HG02973 (cell line): ENCODE data around the gene ITFG2.

Source experiments
- ATAC-seq: cut with Tn5 transposase; IDR thresholded peaks from one replicate; pipeline ENCODE4 v1.9.1; 2021; ENCODE audit warnings: moderate library complexity; ENCODE audit not compliant: unreplicated experiment

Gene ITFG2

DNA sequence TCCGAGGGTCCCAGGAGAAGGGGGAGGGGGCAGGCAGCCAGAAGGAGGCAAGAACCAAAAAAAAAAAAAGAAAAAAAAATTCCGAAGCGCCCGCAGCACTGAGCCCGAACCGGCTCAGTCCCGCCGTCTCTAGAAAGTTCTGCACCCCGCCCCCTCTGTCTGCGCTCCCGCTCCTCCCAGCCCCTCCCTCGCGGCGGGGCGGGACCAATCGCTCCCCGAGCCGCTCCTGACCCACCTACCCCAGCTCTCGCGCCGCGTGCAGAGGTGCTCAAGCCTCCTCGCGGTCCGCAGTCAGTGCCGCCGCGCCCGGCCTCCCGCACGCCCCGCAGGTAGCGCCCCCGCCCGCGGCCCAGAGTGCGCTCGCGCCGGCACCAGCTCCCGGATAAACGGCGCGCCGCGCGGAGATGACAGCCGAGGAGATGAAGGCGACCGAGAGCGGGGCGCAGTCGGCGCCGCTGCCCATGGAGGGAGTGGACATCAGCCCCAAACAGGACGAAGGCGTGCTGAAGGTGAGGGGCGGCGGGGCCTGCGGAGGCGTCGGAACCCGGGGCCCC lies 17.7 kb upstream of the ITFG2 start, which contains the start of gene FKBP4:
Gene FKBP4 (plus strand): TSS at position 235 of the 554 bp plus-strand sequence. CDS start 170 bp downstream, at position 405.
- ATAC-seq: peak; percentile 66

DNA sequence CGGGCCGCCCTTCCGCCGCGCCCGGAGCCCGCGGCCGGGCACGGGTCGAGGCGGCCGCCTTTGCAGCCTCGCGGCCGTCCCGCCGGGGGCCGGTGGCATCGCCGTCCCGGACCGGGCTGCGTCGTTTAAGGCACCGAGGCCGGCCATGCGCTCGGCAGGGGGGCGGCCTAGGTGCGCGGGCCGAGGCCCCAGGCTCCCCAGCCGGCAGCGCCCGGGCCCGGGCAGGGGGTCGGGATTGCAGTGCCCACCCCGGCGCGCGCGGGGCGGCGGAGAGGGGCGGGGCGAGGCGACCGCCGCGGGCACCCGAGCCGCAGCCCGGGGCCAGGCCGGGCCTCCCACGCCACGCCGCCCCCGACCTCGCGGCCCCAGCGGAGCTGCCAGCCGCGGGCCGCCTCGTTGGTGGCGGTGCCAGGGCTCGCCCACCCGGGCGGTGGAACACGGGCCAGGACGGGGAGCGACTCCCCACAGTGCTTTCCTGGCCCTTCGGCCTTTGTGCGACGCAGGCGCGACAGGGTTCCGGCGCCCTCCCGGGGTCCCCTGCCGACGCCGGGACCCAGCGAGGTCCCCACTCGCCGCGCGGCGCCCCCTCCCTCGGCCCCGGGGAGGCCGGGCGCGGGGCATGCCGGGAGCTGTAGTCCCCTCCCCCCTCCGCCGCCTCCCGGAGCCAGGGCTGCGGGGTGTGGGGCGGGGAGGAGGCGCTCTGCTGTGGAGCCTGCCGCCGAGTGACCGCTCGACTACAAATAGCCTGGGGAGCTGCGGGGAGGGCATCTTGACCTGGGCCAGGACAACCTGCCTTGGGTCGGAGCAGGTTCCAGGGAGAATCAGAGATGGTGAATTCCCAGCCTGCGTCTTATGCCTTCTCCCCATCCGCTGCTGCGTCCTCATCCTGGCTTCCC lies 16.9 kb upstream of the ITFG2 start:
- ATAC-seq: peak; percentile 62

DNA sequence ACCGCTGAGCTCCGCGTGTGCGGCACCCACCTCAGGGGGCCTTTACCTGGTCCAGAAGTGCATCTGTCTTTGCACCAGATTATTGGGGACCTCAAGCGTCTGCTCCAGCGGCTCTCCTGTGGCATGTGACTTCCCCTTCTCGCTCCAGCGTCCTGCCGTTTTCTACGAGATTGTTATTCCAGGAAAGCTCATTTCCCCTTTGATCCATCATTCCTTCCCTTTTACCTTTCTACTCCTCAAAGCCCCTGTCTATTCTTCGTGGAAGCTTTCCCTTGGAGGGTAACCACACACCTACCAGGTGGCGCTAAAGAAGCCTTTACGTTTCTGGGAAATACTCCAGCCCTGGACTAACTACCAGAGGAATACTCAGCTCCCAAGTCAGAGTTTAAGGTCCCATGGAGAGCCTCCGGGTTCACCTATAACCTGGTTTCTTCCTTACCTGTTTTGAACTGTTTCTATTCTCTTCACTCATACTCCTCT lies 16.2 kb upstream of the ITFG2 start:
- ATAC-seq: no peak

DNA sequence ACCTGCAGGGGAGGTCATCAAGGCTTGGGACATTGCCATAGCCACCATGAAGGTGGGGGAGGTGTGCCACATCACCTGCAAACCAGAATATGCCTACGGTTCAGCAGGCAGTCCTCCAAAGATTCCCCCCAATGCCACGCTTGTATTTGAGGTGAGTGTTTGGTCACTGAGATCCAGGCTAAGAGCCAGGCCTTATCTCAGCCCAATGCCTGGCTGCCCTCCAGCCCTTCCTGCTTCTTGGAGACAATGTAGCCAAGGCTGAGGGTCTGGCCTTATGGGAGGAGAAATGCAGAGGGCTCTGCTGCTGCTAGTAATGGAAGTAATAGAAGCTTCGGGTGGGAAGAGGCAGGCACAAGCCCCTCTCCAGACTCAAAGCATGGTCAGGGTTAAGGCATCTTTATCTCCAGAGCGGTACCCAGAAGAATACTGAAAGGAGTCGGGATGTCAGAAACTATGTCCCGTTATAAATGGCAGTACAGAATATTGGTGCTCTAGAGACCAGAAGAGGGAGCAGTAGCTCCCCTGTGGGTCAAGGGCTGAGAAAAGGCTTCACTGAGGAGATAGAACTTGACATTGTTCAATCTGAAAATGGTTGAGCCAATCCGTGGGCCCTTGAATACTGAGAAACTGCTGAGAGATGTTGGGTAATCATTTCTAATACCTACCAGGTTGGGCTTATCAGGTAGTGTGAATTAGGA lies 14.6 kb upstream of the ITFG2 start:
- no peak for ATAC-seq

DNA sequence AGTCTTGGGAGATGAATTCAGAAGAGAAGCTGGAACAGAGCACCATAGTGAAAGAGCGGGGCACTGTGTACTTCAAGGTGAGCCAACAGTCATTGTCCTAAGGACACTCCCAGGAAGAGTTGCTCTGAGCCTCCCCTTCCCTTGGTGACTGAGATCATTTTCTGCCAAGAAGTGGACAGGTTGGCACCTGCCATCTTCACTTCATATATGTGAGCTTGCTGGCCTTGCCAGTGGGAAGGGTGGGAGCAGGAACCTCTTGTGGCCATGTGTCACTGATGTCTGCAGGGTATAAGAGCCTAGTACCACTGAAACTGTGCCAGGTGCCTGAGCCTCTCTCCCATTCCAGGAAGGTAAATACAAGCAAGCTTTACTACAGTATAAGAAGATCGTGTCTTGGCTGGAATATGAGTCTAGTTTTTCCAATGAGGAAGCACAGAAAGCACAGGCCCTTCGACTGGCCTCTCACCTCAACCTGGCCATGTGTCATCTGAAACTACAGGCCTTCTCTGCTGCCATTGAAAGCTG lies 12.4 kb upstream of the ITFG2 start:
- no peak for ATAC-seq

DNA sequence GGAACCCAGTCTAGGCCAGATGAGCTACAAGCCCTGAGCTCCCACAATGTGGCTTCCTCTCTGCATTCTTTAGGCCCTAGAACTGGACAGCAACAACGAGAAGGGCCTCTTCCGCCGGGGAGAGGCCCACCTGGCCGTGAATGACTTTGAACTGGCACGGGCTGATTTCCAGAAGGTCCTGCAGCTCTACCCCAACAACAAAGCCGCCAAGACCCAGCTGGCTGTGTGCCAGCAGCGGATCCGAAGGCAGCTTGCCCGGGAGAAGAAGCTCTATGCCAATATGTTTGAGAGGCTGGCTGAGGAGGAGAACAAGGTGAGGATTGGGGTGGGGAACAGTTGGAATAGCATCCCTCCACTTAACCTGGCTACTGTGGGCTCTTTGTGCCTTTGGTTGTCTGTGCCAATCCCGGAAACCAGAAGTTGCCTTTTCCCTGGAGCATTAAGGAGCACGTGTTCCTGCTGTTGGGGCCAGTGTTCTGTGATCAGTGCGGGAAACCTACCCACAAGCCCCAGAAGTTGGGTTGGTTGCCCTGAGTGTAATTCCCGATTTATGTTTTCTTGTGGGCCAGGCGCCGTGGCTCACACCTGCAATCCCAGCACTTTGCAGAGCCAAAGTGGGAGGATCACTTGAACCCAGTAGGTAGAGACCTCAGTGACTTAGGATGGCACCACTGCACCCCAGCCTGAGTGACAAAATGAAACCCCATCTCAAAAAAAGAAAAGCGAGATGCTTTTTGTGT lies 11.3 kb upstream of the ITFG2 start:
- no peak for ATAC-seq

DNA sequence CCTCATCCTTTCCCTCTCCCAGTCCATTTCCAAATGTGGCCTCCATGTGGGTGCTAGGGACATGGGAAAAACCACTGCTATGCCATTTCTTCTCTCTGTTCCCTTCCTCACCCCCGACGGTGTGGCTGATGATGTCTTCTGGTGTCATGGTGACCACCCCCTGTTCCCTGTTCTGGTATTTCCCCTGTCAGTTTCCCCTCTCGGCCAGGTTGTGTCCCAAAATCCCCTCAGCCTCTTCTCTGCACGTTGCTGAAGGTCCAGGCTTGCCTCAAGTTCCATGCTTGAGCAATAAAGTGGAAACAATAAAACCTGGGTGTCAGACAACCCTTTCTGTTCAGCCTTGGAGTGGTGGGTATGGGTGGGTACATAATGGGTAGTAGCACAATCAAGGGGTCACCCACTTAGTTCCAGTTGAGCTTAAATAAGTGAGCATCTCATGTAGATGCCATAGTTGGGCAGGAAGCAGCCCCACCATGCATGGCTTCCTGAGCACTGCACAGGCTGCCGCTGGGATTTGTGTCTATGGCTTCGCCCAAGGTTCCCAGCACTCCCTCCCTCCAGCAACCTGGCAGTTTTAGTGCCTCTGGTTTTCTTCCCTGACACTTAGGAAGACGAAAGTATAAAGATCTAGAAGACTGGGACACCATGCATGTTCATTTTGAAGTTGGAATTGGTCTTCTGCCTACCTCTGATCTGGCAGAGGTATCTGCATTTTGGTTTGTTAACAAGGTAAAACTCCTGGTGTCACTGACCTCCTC lies 8.7 kb upstream of the ITFG2 start:
- ATAC-seq: no peak

DNA sequence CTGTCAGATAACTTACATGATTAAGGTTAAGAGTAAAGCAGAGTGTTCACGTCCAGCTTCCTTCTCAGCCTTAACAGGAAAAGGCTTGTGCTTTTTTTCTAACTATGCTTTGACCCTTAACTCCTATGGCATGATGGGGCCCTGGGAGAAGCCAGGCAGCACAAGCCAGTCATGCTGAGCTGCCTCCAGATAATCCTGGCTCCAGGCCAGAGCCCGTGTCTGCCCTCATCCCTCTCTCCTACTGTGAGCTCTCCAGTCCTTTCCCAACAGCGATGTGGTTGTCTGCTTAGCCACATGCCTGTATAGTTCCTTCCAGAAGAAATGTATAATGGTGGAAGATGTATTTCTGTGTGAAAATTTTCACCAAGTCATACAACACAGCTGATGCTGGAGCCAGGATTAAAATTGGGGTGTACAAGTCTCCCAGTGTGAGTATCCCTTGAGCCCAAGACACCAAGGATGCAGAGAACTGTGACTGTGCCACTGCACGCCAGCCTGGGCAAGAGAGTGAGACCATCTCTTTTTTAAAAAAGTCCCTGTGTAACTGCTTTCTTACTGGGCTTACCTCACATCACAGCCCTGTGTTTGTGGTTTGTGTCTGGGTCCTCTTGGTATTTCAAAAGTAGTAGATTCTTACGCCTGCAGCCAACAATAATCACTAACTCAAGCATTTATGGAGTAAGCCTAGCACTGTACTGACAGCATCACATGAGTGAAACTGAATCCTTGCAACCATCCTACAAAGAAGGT lies 7.9 kb upstream of the ITFG2 start:
- no peak for ATAC-seq

DNA sequence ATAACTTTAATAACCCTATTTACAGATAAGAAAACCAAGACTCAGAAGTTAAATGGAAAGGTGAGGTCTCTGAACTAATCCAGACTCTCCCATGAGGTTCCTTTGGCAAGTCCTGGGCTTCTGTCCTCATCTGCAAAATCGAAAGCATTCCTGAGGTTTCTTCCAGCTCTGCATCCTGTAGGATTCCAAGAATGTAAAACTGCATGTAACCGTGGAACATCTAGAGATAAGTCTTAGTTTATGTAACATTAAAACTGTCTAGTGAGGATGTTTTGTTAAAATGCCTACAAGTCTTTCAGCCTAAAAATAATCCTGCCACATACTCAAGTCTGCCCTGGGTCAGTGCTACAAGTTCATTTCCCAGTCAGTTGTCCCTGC lies 7.3 kb upstream of the ITFG2 start:
- ATAC-seq: no peak

DNA sequence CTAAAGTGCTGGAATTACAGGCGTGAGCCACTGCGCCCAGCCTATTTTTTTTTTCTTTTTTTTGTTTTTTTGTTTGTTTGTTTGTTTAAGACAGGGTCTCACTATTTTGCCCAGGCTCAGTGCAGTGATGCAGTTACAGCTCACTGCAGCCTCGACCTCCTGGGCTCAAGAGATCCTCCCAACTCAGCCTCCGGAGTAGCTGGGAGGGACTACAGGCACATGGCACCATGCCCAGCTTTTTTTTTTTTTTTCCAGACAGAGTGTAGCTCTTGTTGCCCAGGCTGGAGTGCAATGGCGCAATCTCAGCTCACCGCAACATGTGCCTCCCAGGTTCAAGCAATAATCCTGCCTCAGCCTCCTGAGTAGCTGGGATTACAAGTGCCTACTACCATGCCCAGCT lies 5.8 kb upstream of the ITFG2 start:
- no peak for ATAC-seq

DNA sequence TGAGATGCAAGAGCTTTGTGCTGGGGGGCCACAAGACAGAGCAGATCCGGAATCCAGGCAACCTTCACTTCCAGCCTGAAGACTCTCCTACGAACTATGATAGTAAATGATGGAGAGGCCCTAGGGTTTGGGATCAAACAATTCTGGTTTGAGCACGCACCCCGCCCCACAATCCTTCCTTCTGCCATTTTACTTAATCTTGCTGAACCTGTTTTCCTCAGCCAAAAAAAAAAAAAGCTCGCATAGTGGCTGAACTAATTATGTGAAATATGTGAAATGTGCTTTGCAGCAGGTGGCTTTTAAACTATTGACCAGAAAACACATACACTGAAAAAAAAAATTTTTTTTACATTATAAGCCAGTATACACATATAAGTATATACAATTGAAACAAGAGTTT lies 667 bp upstream of the ITFG2 start:
- no peak for ATAC-seq

DNA sequence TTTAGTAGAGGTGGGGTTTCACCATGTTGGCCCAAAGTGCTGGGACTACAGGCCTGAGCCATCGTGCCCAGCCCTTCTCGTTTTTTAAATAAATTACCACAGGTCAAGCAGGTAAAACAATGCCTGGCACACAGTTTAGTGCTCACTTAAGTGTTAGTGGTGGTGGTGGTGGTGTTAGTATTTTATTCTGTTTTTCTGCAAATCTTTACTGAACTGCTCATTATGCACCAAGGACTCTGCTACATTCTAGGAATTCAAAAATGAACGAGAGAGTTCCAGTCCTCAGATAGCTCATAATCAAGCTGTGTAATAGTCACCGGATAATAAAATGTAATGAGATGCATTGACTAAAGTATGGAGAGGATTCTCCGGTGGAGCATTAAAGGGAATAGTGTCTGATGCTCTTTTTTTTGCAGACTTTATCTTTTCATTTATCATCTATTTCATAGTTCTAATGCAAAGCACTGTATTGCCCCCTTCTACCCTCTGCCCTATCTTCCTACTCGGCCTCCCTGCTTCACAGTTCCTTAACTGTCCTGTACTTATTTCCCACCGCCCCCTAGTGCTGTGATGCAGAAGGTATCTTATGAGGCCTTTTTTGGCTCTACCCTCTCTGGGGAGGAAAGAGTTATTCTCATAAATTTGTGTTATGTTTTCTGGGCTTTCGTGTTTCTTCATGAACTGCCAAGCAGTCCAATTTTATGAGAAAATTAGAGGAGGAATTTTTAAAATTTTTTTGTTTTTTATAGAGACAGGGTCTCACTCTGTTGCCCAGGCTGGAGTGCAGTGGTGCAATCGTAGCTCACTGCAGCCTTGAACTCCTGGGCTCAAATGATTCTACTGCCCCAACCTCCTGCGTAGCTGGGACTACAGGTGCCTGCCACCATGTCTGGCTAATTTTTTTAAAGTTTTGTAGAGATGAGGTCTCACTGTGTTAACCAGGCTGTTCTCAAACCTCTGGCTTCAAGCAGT lies 1.0 kb downstream of the ITFG2 start:
- ATAC-seq: no peak

DNA sequence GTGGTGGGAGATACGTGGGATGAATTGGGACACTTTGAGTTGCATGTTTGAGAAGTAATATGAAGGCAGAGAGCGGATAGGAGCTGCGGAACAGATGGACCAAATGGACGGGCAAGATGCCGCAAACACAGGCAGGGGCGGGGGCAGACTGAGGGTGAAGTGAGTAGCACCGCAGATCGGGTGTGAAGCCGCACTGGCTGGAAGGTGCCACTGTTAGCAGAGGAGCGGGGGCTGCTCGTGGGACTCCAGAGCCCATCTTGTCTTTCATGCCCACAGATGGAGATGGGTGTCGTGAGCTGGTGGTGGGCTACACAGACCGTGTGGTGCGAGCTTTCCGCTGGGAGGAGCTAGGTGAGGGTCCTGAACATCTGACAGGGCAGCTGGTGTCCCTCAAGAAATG lies 7.3 kb downstream of the ITFG2 start:
- ATAC-seq: no peak

DNA sequence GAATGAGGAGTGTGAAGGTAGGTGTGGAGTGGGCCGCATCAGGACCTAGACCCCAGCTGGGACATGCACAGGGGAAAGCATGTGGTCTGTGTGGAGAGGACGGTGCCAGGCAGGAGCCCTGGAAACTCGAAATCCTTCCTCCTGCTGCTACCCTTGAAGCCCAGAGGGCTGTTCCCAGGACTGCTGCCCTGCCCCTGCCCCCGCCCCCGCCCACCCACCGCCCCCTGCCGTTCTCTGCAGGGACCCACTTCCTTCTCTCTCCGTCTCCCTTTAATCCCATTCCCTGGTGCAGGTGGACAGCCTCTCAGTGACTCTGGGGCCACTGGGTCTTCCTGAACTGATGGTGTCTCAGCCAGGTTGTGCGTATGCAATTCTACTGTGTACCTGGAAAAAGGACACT lies 8.0 kb downstream of the ITFG2 start:
- ATAC-seq: no peak

DNA sequence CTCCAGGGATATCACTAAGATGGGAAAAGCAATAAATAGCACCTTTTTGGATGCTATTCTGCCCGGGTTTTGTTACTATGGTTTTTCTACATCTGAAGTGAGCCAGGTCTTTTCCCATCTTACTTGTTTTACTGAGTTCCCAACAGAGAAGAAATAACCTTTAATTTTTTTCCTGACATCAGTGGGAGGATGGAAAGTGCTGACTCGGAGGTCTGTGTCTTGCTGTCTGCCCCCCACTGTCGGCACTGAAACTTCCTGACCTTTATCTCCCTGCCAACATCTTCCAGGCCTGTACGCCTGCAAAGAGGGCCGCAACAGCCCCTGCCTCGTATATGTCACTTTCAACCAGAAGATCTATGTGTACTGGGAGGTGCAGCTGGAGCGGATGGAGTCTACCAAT lies 11.0 kb downstream of the ITFG2 start:
- ATAC-seq: no peak

DNA sequence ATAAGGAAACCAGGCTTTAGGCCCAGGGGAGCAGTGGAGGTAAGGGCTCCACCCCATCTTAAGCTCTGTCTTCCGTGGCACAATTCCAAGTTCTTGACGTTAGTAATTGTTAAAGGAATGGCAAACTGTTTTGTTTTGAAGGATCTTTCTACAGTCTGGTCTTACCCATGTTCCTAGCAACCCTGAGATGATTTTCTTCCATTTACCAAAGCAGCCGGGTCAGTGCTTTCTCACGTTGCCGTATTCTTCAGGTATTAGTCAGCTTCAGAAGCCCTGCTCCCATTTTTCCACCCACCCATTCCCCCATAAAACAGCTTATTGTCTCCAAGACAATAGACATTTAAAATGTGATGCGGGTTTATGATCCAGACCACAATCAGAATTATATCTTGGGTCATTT lies 12.1 kb downstream of the ITFG2 start:
- no peak for ATAC-seq

DNA sequence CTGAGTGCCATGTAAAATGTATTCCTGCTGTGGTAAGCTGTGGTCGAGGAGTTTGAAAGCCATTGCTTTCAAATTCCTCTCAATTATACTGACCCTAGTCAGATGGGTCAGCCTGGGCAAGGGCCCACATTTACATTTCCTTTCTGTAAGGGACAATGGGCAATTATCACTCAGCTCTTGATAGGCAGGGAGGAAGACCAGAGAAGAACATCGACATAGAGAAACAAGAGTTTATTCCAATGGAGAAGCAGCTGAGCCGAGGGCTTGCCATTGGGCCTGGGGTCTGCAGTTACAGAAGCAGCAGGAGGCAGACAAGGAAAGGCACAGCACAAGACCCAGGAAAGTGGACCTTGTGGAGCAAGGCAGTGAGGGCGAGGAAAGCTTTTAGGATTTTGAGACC lies 12.7 kb downstream of the ITFG2 start:
- no peak for ATAC-seq

DNA sequence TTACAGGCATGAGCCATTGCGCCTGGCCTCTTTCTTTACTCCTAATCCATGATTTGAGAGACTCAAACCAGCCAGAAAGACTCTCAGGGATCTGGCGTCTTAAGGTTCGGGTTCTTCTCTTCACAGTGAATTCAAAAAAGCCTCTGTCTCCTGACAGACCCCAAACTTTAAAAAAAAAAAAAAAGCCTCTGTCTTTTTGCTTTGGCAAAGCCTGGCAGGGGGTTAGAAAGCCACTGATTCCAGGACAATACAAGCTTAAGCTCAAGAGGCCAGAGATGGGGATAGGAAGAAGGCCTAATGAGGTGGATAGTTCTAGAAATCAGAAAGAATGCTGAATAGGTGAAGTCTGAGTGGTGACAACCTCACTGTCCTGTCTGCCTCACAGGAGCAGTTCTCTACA lies 13.6 kb downstream of the ITFG2 start:
- ATAC-seq: no peak
